Peyer's patch (tissue), 4 donors: Measurements from ENCODE around the gene SLC25A48. TPM values are rescaled to one million over a fixed set of nuclear protein-coding genes. Genes with fewer than 3 reads are reported as not detected.
A peak's percentile ranks its signal among the peaks of the same experiment; 100 is the strongest.

ENCODE experiments used
- DNase-seq, 3 donors: peaks; one replicate each; pipeline ENCODE4 v3.0.0-alpha.2; 2017 to 2019
- H3K27ac ChIP-seq, 4 donors: fragments of 200-600 bp; sonication (generic); one replicate each; pipeline ENCODE4 v1.5.1; 2016 to 2019
- H3K27me3 ChIP-seq, 2 donors: fragments of 200-600 bp; sonication (generic); one replicate each; pipeline ENCODE4 v1.5.1; 2019
- H3K36me3 ChIP-seq, 3 donors: fragments of 200-600 bp; sonication (generic); one replicate each; pipeline ENCODE4 v1.5.1; 2016 to 2019
- H3K4me1 ChIP-seq, 4 donors: fragments of 200-600 bp; sonication (generic); one replicate each; pipeline ENCODE4 v1.5.1; 2016 to 2019
- H3K4me3 ChIP-seq, 4 donors: fragments of 200-600 bp; sonication (generic); 1 replicate in 3 of 4; 2 replicates in 1 of 4; pipeline ENCODE4 v1.5.1; 2016 to 2019; ENCODE audit warnings: mild to moderate bottlenecking in 1 of 4
- H3K9me3 ChIP-seq, 4 donors: fragments of 200-600 bp; sonication (generic); one replicate each; pipeline ENCODE4 v1.5.1; 2016 to 2019; ENCODE audit warnings: mild to moderate bottlenecking in 1 of 4
- CTCF ChIP-seq, 6 experiments: fragments of 450-650 bp in 4 of 6; fragments of 200-600 bp in 2 of 6; sonication (generic) in 1 of 6; IDR thresholded peaks; one replicate each; pipeline ENCODE4 v1.5.1; 2017 to 2019; ENCODE audit warnings: antibody characterized with exemption in 6 of 6, mild to moderate bottlenecking in 3 of 6, moderate library complexity in 1 of 6
- POLR2A ChIP-seq, 2 donors: fragments of 450-650 bp; IDR thresholded peaks; one replicate each; pipeline ENCODE4 v1.5.1; 2017; ENCODE audit warnings: antibody characterized with exemption in 2 of 2, mild to moderate bottlenecking in 2 of 2, moderate library complexity in 2 of 2
- total RNA-seq, 4 donors: library from RNA; depleted of rRNA; stranded (reverse); fragments of >200 nt; gene quantifications; one replicate each; pipeline ENCODE4 v1.1.0, GENCODE V29; 2016

Gene SLC25A48
- total RNA-seq, 4 donors from 2014 or later: 8.3 to 11.6 (median 10.3) TPM

GRCh38 chr5:135830876-135831275 is 3.6 kb upstream of the SLC25A48 start:
- Histone ChIP-seq H3K27ac (no peak overlapping the region), H3K9me3 (no peaks in the 10 kb centered on the region), H3K36me3 (no peaks in the 10 kb centered on the region), H3K4me3 (no peak overlapping the region), H3K27me3 (no peaks in the 10 kb centered on the region), H3K4me1 (peaks cover 0 to 8% (median 0%) of the 10 kb centered on the region in 4 donors)
- TF ChIP-seq CTCF (IDR thresholded peaks at IDR 0.05) (no peak), POLR2A (IDR thresholded peaks at IDR 0.05) (no peak)
- DNase-seq: peak in 1 of 3 donors; percentile 37

- H3K4me1 ChIP-seq: peaks cover 0 to 10% (median 0%) of the 10 kb centered on the region in 4 donors
- no peaks in the 10 kb centered on the region for H3K9me3 ChIP-seq
- peak in 1 of 3 donors; percentile 2 for DNase-seq
- no peak overlapping the region for H3K27ac ChIP-seq
- no peaks in the 10 kb centered on the region for H3K27me3 ChIP-seq
- H3K36me3 ChIP-seq: no peaks in the 10 kb centered on the region
- TF ChIP-seq CTCF (IDR thresholded peaks at IDR 0.05) (no peak), POLR2A (IDR thresholded peaks at IDR 0.05) (no peak)
- no peak overlapping the region for H3K4me3 ChIP-seq
Measured at GRCh38 chr5:135831439-135831838, 3.0 kb upstream of the SLC25A48 start.

GRCh38 chr5:135831851-135832555 is 2.5 kb upstream of the SLC25A48 start:
- Histone ChIP-seq H3K36me3 (no peaks in the 10 kb centered on the region), H3K27ac (no peak overlapping the region), H3K4me1 (peaks cover 0 to 10% (median 0%) of the 10 kb centered on the region in 4 donors), H3K4me3 (no peak overlapping the region), H3K9me3 (no peaks in the 10 kb centered on the region), H3K27me3 (no peaks in the 10 kb centered on the region)
- TF ChIP-seq POLR2A (IDR thresholded peaks at IDR 0.05): no peak
- TF ChIP-seq CTCF (IDR thresholded peaks at IDR 0.05): no peak
- DNase-seq: peak in 2 of 3 donors; percentile 25 to 37

- no peaks in the 10 kb centered on the region for H3K36me3 ChIP-seq
- H3K27ac ChIP-seq: no peak overlapping the region
- no peaks in the 10 kb centered on the region for H3K27me3 ChIP-seq
Measured at GRCh38 chr5:135832941-135833920, 1.2 kb upstream of the SLC25A48 start.

More at GRCh38 chr5:135832941-135833920, 1.2 kb upstream of the SLC25A48 start:
- Histone ChIP-seq H3K4me1 (peaks cover 0 to 10% (median 0%) of the 10 kb centered on the region in 4 donors), H3K4me3 (no peak overlapping the region), H3K9me3 (no peaks in the 10 kb centered on the region)
- TF ChIP-seq CTCF (IDR thresholded peaks at IDR 0.05): no peak
- no peak for TF ChIP-seq POLR2A (IDR thresholded peaks at IDR 0.05)
- DNase-seq: peak in 2 of 3 donors; percentile 32 to 33
